ENCODE measurements around the gene COL13A1. TPM values are rescaled to one million over a fixed set of nuclear protein-coding genes. Genes with fewer than 3 reads are reported as not detected.

The COL13A1 gene
- total and polyA plus RNA-seq, 5 donors from 2014 or later, result not detected

DNA sequence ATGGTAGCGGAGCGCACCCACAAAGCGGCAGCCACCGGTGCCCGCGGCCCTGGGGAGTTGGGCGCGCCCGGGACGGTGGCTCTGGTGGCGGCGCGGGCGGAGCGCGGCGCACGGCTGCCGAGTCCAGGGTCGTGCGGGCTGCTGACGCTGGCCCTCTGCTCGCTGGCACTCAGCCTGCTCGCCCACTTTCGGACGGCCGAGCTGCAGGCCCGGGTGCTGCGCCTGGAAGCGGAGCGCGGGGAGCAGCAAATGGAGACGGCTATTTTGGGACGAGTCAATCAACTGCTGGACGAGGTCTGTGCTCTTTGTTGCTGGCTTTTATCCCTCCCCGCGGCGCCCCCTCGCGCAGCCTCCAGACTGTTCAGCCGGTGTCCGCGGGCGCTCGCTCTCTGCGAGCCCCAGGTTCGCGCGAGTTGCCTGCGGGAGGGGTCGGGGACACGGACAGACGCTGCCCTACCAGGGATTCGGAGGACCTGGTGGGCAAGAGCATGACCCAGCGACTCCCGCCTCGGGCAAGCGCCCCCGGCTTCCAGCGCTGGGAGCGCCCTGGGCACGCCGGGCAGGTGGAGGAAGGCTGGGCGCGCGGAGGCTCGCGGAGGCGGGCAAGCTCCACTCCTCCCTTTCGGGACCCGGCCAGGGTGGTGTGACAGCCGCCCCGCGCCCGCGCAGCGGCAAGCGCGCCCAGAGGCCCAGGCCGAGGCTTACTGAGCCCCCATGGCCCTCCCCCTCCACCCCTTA is 887 bp downstream of the COL13A1 start:
- DNase-seq (no peak), ATAC-seq (ENCODE audit: low read depth in 2 of 2) (no peak)
- Mint-ChIP-seq H3K4me3 (no peak overlapping the region), H3K36me3 (no peaks in the 10 kb centered on the region), H3K27me3 (peaks cover 45% of the 10 kb centered on the region), H3K4me1 (peaks cover 0 to 9% (median 7%) of the 10 kb centered on the region in 4 donors), H3K27ac (no peak overlapping the region), H3K9me3 (peaks cover 0 to 6% (median 0%) of the 10 kb centered on the region in 7 donors)
- H3K27me3 ChIP-seq (ENCODE audit: control insufficient read depth, insufficient read depth, low read length), result peaks cover 8% of the 10 kb centered on the region
- peaks cover 9% of the 10 kb centered on the region for H3K4me1 ChIP-seq (ENCODE audit: control insufficient read depth, insufficient read depth, low read length, poor library complexity, severe bottlenecking)
- H3K36me3 ChIP-seq (ENCODE audit: control insufficient read depth, insufficient read depth, low read length), result no peaks in the 10 kb centered on the region
- H3K27ac ChIP-seq (ENCODE audit: insufficient read depth, low read length, poor library complexity, severe bottlenecking), result no peak overlapping the region
- H3K9me3 ChIP-seq (ENCODE audit: control insufficient read depth in 2 of 2, low read length in 2 of 2), result no peaks in the 10 kb centered on the region
- no peak overlapping the region for H3K4me3 ChIP-seq (ENCODE audit: low read depth, low read length)

DNA sequence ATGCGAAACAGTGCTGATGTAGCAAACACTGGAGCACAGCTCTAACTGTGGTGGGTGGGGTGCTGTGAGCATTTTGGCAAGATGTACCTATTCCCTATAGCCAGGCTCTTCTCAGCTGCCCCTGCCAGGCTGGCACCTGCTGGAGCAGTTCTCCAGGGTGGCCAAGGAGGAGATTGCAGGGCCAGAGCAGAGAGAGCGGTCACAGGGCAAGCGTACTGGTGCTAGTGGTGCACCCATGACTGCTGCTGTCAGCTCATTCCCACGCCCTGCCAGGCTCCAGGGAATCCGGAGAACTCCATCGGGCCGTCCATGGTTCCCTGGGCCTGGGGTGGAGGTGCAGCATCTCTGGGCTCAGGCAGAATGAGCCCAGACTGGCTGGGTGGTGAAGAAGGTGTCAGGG is 2.1 kb downstream of the COL13A1 start:
- Mint-ChIP-seq H3K27me3 (peaks cover 46% of the 10 kb centered on the region), H3K9me3 (peaks cover 0 to 3% (median 0%) of the 10 kb centered on the region in 7 donors), H3K36me3 (no peaks in the 10 kb centered on the region), H3K4me3 (no peak overlapping the region), H3K4me1 (peaks cover 0 to 9% (median 7%) of the 10 kb centered on the region in 4 donors), H3K27ac (no peak overlapping the region)
- Histone ChIP-seq H3K36me3 (ENCODE audit: control insufficient read depth, insufficient read depth, low read length) (no peaks in the 10 kb centered on the region), H3K4me1 (ENCODE audit: control insufficient read depth, insufficient read depth, low read length, poor library complexity, severe bottlenecking) (peaks cover 9% of the 10 kb centered on the region), H3K27ac (ENCODE audit: insufficient read depth, low read length, poor library complexity, severe bottlenecking) (no peak overlapping the region), H3K27me3 (ENCODE audit: control insufficient read depth, insufficient read depth, low read length) (peaks cover 8% of the 10 kb centered on the region), H3K9me3 (ENCODE audit: control insufficient read depth in 2 of 2, low read length in 2 of 2) (no peaks in the 10 kb centered on the region), H3K4me3 (ENCODE audit: low read depth, low read length) (no peak overlapping the region)
- no peak for ATAC-seq (ENCODE audit: low read depth in 2 of 2)
- no peak for DNase-seq

DNA sequence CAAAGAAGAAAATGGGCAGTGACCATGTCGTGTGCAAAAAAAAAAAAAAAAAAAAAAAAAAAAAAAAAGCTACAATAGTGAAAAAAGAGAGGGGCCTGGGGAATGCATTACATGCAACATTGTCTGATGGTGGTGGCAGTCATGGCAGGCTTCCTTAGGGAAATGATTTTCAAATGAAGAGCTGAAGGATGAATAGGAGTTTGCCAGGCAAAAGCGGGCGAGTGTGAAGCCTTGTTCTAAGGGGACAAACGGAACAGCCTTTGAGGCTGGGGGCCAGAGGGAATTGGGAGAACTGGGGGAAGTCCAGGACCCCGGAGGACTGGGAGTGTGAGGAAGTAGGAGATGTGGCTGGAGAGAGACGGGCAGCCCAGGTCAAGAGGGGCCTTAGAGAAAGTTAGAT is 3.1 kb downstream of the COL13A1 start:
- Mint-ChIP-seq H3K9me3 (peaks cover 0 to 3% (median 0%) of the 10 kb centered on the region in 7 donors), H3K27ac (no peak overlapping the region), H3K4me1 (peaks cover 0 to 9% (median 7%) of the 10 kb centered on the region in 4 donors), H3K36me3 (no peaks in the 10 kb centered on the region), H3K27me3 (peaks cover 43% of the 10 kb centered on the region), H3K4me3 (no peak overlapping the region)
- no peak for ATAC-seq (ENCODE audit: low read depth in 2 of 2)
- Histone ChIP-seq H3K27me3 (ENCODE audit: control insufficient read depth, insufficient read depth, low read length) (peaks cover 8% of the 10 kb centered on the region), H3K27ac (ENCODE audit: insufficient read depth, low read length, poor library complexity, severe bottlenecking) (no peak overlapping the region), H3K9me3 (ENCODE audit: control insufficient read depth in 2 of 2, low read length in 2 of 2) (no peaks in the 10 kb centered on the region), H3K4me1 (ENCODE audit: control insufficient read depth, insufficient read depth, low read length, poor library complexity, severe bottlenecking) (peaks cover 9% of the 10 kb centered on the region), H3K36me3 (ENCODE audit: control insufficient read depth, insufficient read depth, low read length) (no peaks in the 10 kb centered on the region), H3K4me3 (ENCODE audit: low read depth, low read length) (no peak overlapping the region)
- no peak for DNase-seq

DNA sequence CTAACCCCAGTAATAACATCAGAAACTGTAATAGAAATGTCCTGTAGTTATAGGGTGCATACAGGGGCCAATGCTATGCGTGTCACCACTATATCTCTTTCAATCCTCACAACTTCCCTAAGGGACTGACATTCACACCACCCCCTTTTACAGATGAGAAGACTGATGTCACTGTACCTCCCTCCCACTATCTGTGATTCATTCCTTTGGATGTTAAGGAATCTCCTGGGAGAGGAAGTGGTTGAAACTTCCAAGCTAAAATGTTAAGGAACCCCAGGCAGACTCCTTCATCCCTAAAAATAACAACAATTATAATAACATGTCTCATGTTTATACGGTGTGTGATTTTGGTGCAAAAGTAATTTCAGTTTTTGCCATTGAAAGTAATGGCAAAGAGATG is 5.4 kb downstream of the COL13A1 start:
- H3K4me3 Mint-ChIP-seq, result no peak overlapping the region
- Histone ChIP-seq H3K27ac (ENCODE audit: insufficient read depth, low read length, poor library complexity, severe bottlenecking) (no peak overlapping the region), H3K36me3 (ENCODE audit: control insufficient read depth, insufficient read depth, low read length) (no peaks in the 10 kb centered on the region), H3K4me1 (ENCODE audit: control insufficient read depth, insufficient read depth, low read length, poor library complexity, severe bottlenecking) (peaks cover 5% of the 10 kb centered on the region), H3K9me3 (ENCODE audit: control insufficient read depth in 2 of 2, low read length in 2 of 2) (no peaks in the 10 kb centered on the region), H3K4me3 (ENCODE audit: low read depth, low read length) (no peak overlapping the region), H3K27me3 (ENCODE audit: control insufficient read depth, insufficient read depth, low read length) (no peaks in the 10 kb centered on the region)
- no peaks in the 10 kb centered on the region for H3K4me1 Mint-ChIP-seq
- H3K27ac Mint-ChIP-seq, result no peak overlapping the region
- no peaks in the 10 kb centered on the region for H3K36me3 Mint-ChIP-seq
- DNase-seq (no peak), ATAC-seq (ENCODE audit: low read depth in 2 of 2) (no peak)
- peaks cover 25% of the 10 kb centered on the region for H3K27me3 Mint-ChIP-seq
- H3K9me3 Mint-ChIP-seq, result peaks cover 0 to 3% (median 0%) of the 10 kb centered on the region in 7 donors

DNA sequence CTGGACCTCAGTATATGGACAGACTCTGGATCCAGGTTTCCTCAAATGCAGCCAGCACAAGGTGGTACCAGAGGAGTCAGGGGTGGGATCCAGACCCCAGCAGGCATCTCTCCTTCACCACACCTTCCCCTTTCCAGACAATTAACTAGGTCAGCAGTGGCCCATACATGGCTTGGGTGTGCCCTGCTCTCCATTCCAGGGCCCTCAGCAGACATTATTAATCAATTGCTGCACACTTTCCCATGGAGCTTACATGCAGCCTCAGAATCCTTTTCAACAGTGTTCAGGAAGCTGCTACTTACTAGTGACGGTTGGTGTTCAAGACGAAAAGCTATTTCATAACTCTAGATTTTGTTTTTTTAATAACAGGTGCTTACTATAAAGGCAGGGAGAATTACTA is 6.0 kb downstream of the COL13A1 start:
- H3K27me3 ChIP-seq (ENCODE audit: control insufficient read depth, insufficient read depth, low read length), result no peaks in the 10 kb centered on the region
- no peaks in the 10 kb centered on the region for H3K4me1 Mint-ChIP-seq
- ATAC-seq (ENCODE audit: low read depth in 2 of 2) (no peak), DNase-seq (no peak)
- H3K4me3 Mint-ChIP-seq, result no peak overlapping the region
- H3K4me3 ChIP-seq (ENCODE audit: low read depth, low read length), result no peak overlapping the region
- H3K9me3 Mint-ChIP-seq, result peaks cover 0 to 3% (median 0%) of the 10 kb centered on the region in 7 donors
- no peaks in the 10 kb centered on the region for H3K36me3 ChIP-seq (ENCODE audit: control insufficient read depth, insufficient read depth, low read length)
- H3K4me1 ChIP-seq (ENCODE audit: control insufficient read depth, insufficient read depth, low read length, poor library complexity, severe bottlenecking), result peaks cover under 1% of the 10 kb centered on the region
- peaks cover 25% of the 10 kb centered on the region for H3K27me3 Mint-ChIP-seq
- no peak overlapping the region for H3K27ac ChIP-seq (ENCODE audit: insufficient read depth, low read length, poor library complexity, severe bottlenecking)
- H3K27ac Mint-ChIP-seq, result no peak overlapping the region
- no peaks in the 10 kb centered on the region for H3K9me3 ChIP-seq (ENCODE audit: control insufficient read depth in 2 of 2, low read length in 2 of 2)
- no peaks in the 10 kb centered on the region for H3K36me3 Mint-ChIP-seq

DNA sequence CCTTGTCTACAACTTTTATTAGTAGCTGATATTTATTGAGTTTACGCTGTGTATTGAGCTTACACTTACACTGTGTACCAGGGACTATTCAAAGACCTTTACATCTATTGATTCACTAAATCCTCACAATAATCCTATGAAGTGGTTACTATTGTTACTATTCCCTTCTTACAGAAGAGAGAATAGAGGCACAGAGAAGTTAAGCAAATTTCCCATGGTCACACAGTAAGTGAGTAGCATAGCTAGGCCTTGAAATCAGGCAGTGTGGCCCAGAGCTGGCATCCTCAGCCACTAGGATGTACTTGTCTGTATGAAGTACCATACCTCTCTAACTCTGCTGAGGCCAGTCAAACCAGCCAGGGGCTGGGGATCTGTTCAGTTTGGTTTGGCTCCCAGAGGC is 7.6 kb downstream of the COL13A1 start:
- Mint-ChIP-seq H3K27me3 (peaks cover 18% of the 10 kb centered on the region), H3K9me3 (peaks cover 0 to 3% (median 0%) of the 10 kb centered on the region in 7 donors), H3K27ac (no peak overlapping the region), H3K4me1 (no peaks in the 10 kb centered on the region), H3K36me3 (no peaks in the 10 kb centered on the region), H3K4me3 (no peak overlapping the region)
- no peaks in the 10 kb centered on the region for H3K36me3 ChIP-seq (ENCODE audit: control insufficient read depth, insufficient read depth, low read length)
- DNase-seq (no peak), ATAC-seq (ENCODE audit: low read depth in 2 of 2) (no peak)
- H3K4me1 ChIP-seq (ENCODE audit: control insufficient read depth, insufficient read depth, low read length, poor library complexity, severe bottlenecking), result no peaks in the 10 kb centered on the region
- H3K9me3 ChIP-seq (ENCODE audit: control insufficient read depth in 2 of 2, low read length in 2 of 2), result no peaks in the 10 kb centered on the region
- H3K27me3 ChIP-seq (ENCODE audit: control insufficient read depth, insufficient read depth, low read length), result no peaks in the 10 kb centered on the region
- H3K27ac ChIP-seq (ENCODE audit: insufficient read depth, low read length, poor library complexity, severe bottlenecking), result no peak overlapping the region
- H3K4me3 ChIP-seq (ENCODE audit: low read depth, low read length), result no peak overlapping the region

DNA sequence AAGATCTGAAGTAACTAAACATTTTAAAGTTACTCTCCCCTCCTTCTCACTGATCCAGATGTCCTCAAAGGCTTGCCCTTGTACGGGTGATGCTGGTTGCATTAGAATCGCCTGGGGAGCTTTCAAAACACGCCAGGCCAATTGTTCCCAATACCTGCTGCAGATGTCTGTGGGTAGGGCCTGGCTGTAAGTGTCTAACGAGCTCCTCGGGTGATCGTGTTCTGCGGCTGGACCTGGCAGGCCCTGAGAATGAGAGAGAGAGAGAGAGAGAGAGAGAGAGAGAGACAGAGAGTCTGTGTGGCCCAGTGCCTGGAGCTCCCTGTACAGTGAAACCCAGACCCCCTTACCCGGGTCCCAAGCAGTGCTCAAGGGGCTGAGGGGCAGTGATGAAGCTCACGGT is 8.4 kb downstream of the COL13A1 start:
- H3K27ac Mint-ChIP-seq, result no peak overlapping the region
- no peaks in the 10 kb centered on the region for H3K36me3 Mint-ChIP-seq
- no peaks in the 10 kb centered on the region for H3K4me1 Mint-ChIP-seq
- Histone ChIP-seq H3K36me3 (ENCODE audit: control insufficient read depth, insufficient read depth, low read length) (no peaks in the 10 kb centered on the region), H3K9me3 (ENCODE audit: control insufficient read depth in 2 of 2, low read length in 2 of 2) (no peaks in the 10 kb centered on the region), H3K27ac (ENCODE audit: insufficient read depth, low read length, poor library complexity, severe bottlenecking) (no peak overlapping the region), H3K4me3 (ENCODE audit: low read depth, low read length) (no peak overlapping the region), H3K27me3 (ENCODE audit: control insufficient read depth, insufficient read depth, low read length) (no peaks in the 10 kb centered on the region), H3K4me1 (ENCODE audit: control insufficient read depth, insufficient read depth, low read length, poor library complexity, severe bottlenecking) (no peaks in the 10 kb centered on the region)
- ATAC-seq (ENCODE audit: low read depth in 2 of 2) (no peak), DNase-seq (no peak)
- no peak overlapping the region for H3K4me3 Mint-ChIP-seq
- H3K27me3 Mint-ChIP-seq, result peaks cover 15% of the 10 kb centered on the region
- H3K9me3 Mint-ChIP-seq, result peaks cover 0 to 2% (median 0%) of the 10 kb centered on the region in 7 donors

Measured in CD4-positive, CD25-positive, alpha-beta regulatory T cell (primary cell).